Transverse colon (tissue), 4 donors: ENCODE data around the gene AK9. TPM values are rescaled to one million over a fixed set of nuclear protein-coding genes. Genes with fewer than 3 reads are reported as not detected.

Experiments
- DNase-seq: peaks from one replicate; pipeline ENCODE4 v3.0.0-alpha.2; 2019
- H3K27ac ChIP-seq, 4 donors: fragments of 200-600 bp; sonication (generic); 2 replicates each; pipeline ENCODE4 v1.5.1; 2016 to 2018; ENCODE audit warnings: inconsistent platforms in 4 of 4
- H3K27me3 ChIP-seq: fragments of 200-600 bp; sonication (generic); 2 replicates; pipeline ENCODE4 v1.5.1; 2017; ENCODE audit warnings: inconsistent platforms
- H3K36me3 ChIP-seq, 4 donors: fragments of 200-600 bp; sonication (generic); 2 replicates each; pipeline ENCODE4 v1.5.1; 2017 to 2019; ENCODE audit warnings: inconsistent platforms in 4 of 4
- H3K4me1 ChIP-seq, 4 donors: fragments of 200-600 bp; sonication (generic); 2 replicates each; pipeline ENCODE4 v1.5.1; 2017 to 2020; ENCODE audit warnings: inconsistent platforms in 4 of 4
- H3K4me3 ChIP-seq, 4 donors: fragments of 200-600 bp; sonication (generic); 1 replicate in 1 of 4; 2 replicates in 3 of 4; pipeline versions ENCODE4 v1.5.1 to v1.6.1; 2017 to 2019; ENCODE audit warnings: inconsistent platforms in 4 of 4
- H3K9me3 ChIP-seq, 2 donors: fragments of 200-600 bp; sonication (generic); 2 replicates each; pipeline ENCODE4 v1.5.1; 2017 to 2019; ENCODE audit warnings: inconsistent platforms in 2 of 2
- CTCF ChIP-seq, 5 experiments: fragments of 200-600 bp in 3 of 5; fragments of 450-650 bp in 2 of 5; sonication (generic) in 3 of 5; IDR thresholded peaks; 1 replicate in 2 of 5; 2 replicates in 3 of 5; pipeline ENCODE4 v1.5.1; 2016 to 2017; ENCODE audit warnings: antibody characterized with exemption in 5 of 5, inconsistent platforms in 3 of 5, mild to moderate bottlenecking in 2 of 5, moderate library complexity in 1 of 5
- EP300 ChIP-seq: sonication (generic); formaldehyde crosslinking; IDR thresholded peaks from one replicate; pipeline ENCODE4 v1.6.1; 2017; ENCODE audit warnings: antibody characterized with exemption, low read depth
- POLR2A ChIP-seq: fragments of 450-650 bp; IDR thresholded peaks from one replicate; pipeline ENCODE4 v1.6.1; 2016; ENCODE audit warnings: antibody characterized with exemption, mild to moderate bottlenecking, moderate library complexity
- POLR2AphosphoS5 ChIP-seq, 3 donors: sonication (generic); formaldehyde crosslinking; IDR thresholded peaks; one replicate each; pipeline ENCODE4 v1.6.1; 2016; ENCODE audit warnings: antibody characterized with exemption in 3 of 3
- WGBS, 2 donors: methylation state at CpG; one replicate each; pipeline ENCODE4 v1.1.5; 2018; ENCODE audit warnings: low coverage in 1 of 2; 5-methylcytosine and 5-hydroxymethylcytosine counted together
- in situ Hi-C, 4 donors: fragments of 200-750 bp; cut with MboI; loops; one replicate each; pipeline versions ENCODE4 v1.15.0 to v1.15.1; 2017; ENCODE audit warnings: low sequenced_read_pairs in 3 of 4, low pct_ligation_motif_present in 1 of 4, low pct_unique_long_range_greater_than_20kb in 1 of 4
- intact Hi-C: fragments of 100-400 bp; cut with DNase I; formaldehyde crosslinking; loops from one replicate; pipeline ENCODE4 v1.15.1; 2023; ENCODE audit warnings: low total_unique reads
- total RNA-seq, 4 donors: library from RNA; depleted of rRNA; stranded (reverse); fragments of >200 nt; gene quantifications; one replicate each; pipeline ENCODE4 v1.1.0, GENCODE V29; 2016

Gene AK9
- total RNA-seq, result 10 to 100 TPM; 12.0 to 32.0 (median 23.2) TPM

- intact Hi-C loops (no loop called here), in situ Hi-C loops (loop anchor here (10.0 to 25.0 kb wide), 4 partner anchors 179 to 704 kb away; partner anchors contain the start of genes PPIL6 (in 1 of the 4) and SMPD2 (in 1 of the 4))
- WGBS, 2 donors, result 0 to 1% methylated on average over 6 to 47 of the region's 47 CpGs
- Histone ChIP-seq H3K9me3 (no peaks in the 10 kb centered on the region), H3K27me3 (no peaks in the 10 kb centered on the region), H3K4me3 (peak within 1 kb of the TSS; percentile 38 to 78 (median 69)), H3K27ac (peak within 1 kb of the TSS; percentile 86 to 96 (median 92)), H3K4me1 (peaks cover 0 to 26% (median 21%) of the 10 kb centered on the region in 4 donors), H3K36me3 (no peaks in the 10 kb centered on the region)
- TF ChIP-seq POLR2AphosphoS5 (IDR thresholded peaks at IDR 0.05), result peak; percentile 76 to 90 (median 87)
- TF ChIP-seq POLR2A, result peak; percentile 82
- TF ChIP-seq EP300, result no peak
- peak in 2 of 5 experiments; percentile 16 to 18 for TF ChIP-seq CTCF (IDR thresholded peaks at IDR 0.05)
- DNase-seq, result peak; percentile 97
Measured at GRCh38 chr6:109690737-109691621, at the start of gene AK9, which contains the start of gene FIG4. Gene AK9, minus strand, starts transcription at chr6:109691202. Its CDS starts 15,457 bp downstream, at chr6:109675745. Gene FIG4, plus strand, starts transcription at chr6:109691296. Its CDS starts 140 bp downstream, at chr6:109691436.

- Histone ChIP-seq H3K36me3 (peaks cover 0 to 8% (median 0%) of the 10 kb centered on the region in 4 donors), H3K9me3 (no peaks in the 10 kb centered on the region), H3K4me1 (no peaks in the 10 kb centered on the region), H3K4me3 (no peak overlapping the region), H3K27me3 (no peaks in the 10 kb centered on the region), H3K27ac (no peak overlapping the region)
- WGBS, 2 donors, result 73 to 75% methylated on average over 5 to 7 of the region's 7 CpGs
- no peak for TF ChIP-seq EP300
- TF ChIP-seq CTCF (IDR thresholded peaks at IDR 0.05), result no peak
- TF ChIP-seq POLR2AphosphoS5 (IDR thresholded peaks at IDR 0.05), result no peak
- TF ChIP-seq POLR2A, result no peak
- in situ Hi-C loops (no loop called here), intact Hi-C loops (no loop called here)
- no peak for DNase-seq
Measured at GRCh38 chr6:109740787-109741186, 49.8 kb upstream of the AK9 start.

- Histone ChIP-seq H3K4me1 (no peaks in the 10 kb centered on the region), H3K27me3 (no peaks in the 10 kb centered on the region), H3K27ac (no peak overlapping the region), H3K9me3 (no peaks in the 10 kb centered on the region), H3K4me3 (no peak overlapping the region), H3K36me3 (peaks cover 0 to 8% (median 0%) of the 10 kb centered on the region in 4 donors)
- intact Hi-C loops, result no loop called here
- in situ Hi-C loops, result no loop called here
- 91 to 95% methylated on average over 2 to 3 of the region's 3 CpGs for whole genome bisulfite sequencing, 2 donors
- DNase-seq, result no peak
- TF ChIP-seq POLR2AphosphoS5 (IDR thresholded peaks at IDR 0.05) (no peak), POLR2A (no peak), CTCF (IDR thresholded peaks at IDR 0.05) (no peak), EP300 (no peak)
Measured at GRCh38 chr6:109739686-109740085, 48.7 kb upstream of the AK9 start.

DNA sequence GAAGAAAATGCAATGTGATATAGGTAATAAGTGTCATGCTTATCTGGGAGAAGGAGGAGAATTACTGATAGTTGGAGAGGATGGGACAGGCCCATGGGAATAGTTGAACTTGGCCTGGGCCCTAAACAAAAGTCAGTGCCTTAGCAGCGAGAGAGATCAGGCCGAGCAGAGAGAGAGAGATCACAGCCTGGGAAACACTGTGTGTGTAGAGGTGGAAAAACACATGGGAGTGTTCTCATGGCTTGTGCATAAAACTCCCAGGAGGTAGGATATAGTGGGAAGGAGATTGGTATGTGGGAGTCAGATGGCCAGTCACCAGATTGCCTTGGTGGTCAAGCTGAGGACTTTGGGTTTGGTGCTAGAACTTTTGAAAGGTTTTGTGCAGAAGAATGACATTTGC lies 47.7 kb upstream of the AK9 start:
- H3K27ac ChIP-seq, result no peak overlapping the region
- WGBS, 2 donors, result 86 to 100% methylated on average over 2 of the region's 2 CpGs

More for the DNA sequence above, 47.7 kb upstream of the AK9 start:
- in situ Hi-C loops (no loop called here), intact Hi-C loops (no loop called here)
- DNase-seq, result no peak
- Histone ChIP-seq H3K4me1 (no peaks in the 10 kb centered on the region), H3K9me3 (no peaks in the 10 kb centered on the region), H3K27me3 (no peaks in the 10 kb centered on the region), H3K4me3 (no peak overlapping the region), H3K36me3 (peaks cover 0 to 4% (median 0%) of the 10 kb centered on the region in 4 donors)
- TF ChIP-seq CTCF (IDR thresholded peaks at IDR 0.05), result no peak
- no peak for TF ChIP-seq POLR2A
- no peak for TF ChIP-seq POLR2AphosphoS5 (IDR thresholded peaks at IDR 0.05)
- no peak for TF ChIP-seq EP300
